HG02981 (cell line): ENCODE data around the gene SPATA25.
A peak's percentile ranks its signal among the peaks of the same experiment; 100 is the strongest.
"Not testable (repeated sequence)": the region's sequence is repeated elsewhere in the genome, so short reads cannot be mapped to it uniquely, and the experiment has no call there.

ENCODE experiments used
- ATAC-seq: cut with Tn5 transposase; IDR thresholded peaks from one replicate; pipeline ENCODE4 v1.9.1; 2021; ENCODE audit warnings: mild to moderate bottlenecking, moderate library complexity; ENCODE audit not compliant: unreplicated experiment

The SPATA25 gene

GRCh38 chr20:45887346-45887715 lies at the start of gene SPATA25:
Gene SPATA25 (minus strand): TSS chr20:45887622. CDS start chr20:45887590, 32 bp downstream.
- no peak for ATAC-seq

- no peak for ATAC-seq
These were observed 48.1 kb upstream of the SPATA25 start for GRCh38 chr20:45935416-45936046.

- ATAC-seq: peak; percentile 83
These were observed 47.4 kb upstream of the SPATA25 start, which contains the start of gene PCIF1 for GRCh38 chr20:45934586-45935415. Gene PCIF1 (plus strand): TSS chr20:45934683. CDS start chr20:45939000, 4,317 bp downstream.

GRCh38 chr20:45934046-45934585 lies 46.7 kb upstream of the SPATA25 start:
- ATAC-seq: peak; percentile 3

- ATAC-seq: no peak
These were observed 46.0 kb upstream of the SPATA25 start for GRCh38 chr20:45933266-45934045.

- ATAC-seq: not testable (repeated sequence)
These were observed 44.3 kb upstream of the SPATA25 start for GRCh38 chr20:45931680-45932079.

GRCh38 chr20:45927071-45927878 lies 39.9 kb upstream of the SPATA25 start:
- ATAC-seq: no peak

GRCh38 chr20:45926731-45927070 lies 39.3 kb upstream of the SPATA25 start:
- ATAC-seq: no peak

- ATAC-seq: no peak
These were observed 38.5 kb upstream of the SPATA25 start for GRCh38 chr20:45925821-45926506.

- ATAC-seq: no peak
These were observed 37.2 kb upstream of the SPATA25 start for GRCh38 chr20:45924391-45925261.

GRCh38 chr20:45921337-45922189 lies 34.1 kb upstream of the SPATA25 start:
- ATAC-seq: no peak

GRCh38 chr20:45920462-45921336 lies 33.3 kb upstream of the SPATA25 start:
- no peak for ATAC-seq

GRCh38 chr20:45919542-45920399 lies 32.3 kb upstream of the SPATA25 start:
- ATAC-seq: no peak

- no peak for ATAC-seq
These were observed 31.5 kb upstream of the SPATA25 start for GRCh38 chr20:45918779-45919537.

- ATAC-seq: no peak
These were observed 30.8 kb upstream of the SPATA25 start for GRCh38 chr20:45918182-45918737.
